Activated CD4-positive, alpha-beta T cell treated with anti-CD3 and anti-CD28 coated beads, Interleukin-2, amount 50 U/mL, for 16 hours (primary cell): ENCODE results near the gene TFB2M.
A peak's percentile ranks its signal among the peaks of the same experiment; 100 is the strongest.

Experiments used
- DNase-seq: peaks from one replicate; pipeline ENCODE4 v3.0.0-alpha.2; 2020

The TFB2M gene

DNA sequence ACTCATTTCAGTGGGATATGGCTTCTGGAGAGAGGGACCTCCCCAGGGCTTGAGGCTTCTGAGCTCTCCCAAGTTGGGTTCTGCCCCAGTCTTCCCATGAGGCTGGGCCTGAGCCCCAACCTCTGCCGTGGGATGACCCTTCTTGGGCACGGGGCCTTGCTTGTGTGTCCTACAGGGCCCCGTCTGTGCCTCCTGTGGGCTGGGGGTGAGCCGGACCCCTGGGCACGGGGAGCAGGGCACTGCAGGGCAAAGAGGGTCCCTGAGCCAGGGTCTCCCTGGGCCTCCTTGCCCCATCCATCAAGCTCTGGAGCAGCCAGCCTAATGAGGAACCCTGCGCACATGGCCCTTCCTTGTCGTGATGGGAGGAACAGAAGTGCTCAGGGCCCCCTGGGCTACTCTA lies 53.8 kb downstream of the TFB2M start:
- no peak for DNase-seq

DNA sequence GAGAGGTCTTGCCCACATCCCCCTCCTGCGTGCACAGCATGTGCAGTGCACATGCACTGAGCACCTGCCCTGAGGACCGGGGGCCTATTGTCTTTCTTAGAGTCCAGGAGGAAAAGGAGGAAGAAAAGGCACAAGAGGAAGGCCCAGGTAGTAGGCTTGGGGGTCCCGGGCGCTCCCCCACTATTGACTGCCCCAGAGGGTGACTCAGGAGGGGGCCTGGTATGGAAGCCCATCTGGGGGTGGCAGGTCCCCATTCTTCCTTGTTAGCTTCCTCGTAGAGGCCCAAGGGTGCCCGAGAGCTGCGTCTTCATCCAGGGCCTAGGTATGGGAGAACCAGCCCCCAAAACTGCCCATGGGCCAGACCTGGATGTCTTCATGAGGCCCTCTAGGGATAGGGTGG lies 54.9 kb downstream of the TFB2M start:
- no peak for DNase-seq

DNA sequence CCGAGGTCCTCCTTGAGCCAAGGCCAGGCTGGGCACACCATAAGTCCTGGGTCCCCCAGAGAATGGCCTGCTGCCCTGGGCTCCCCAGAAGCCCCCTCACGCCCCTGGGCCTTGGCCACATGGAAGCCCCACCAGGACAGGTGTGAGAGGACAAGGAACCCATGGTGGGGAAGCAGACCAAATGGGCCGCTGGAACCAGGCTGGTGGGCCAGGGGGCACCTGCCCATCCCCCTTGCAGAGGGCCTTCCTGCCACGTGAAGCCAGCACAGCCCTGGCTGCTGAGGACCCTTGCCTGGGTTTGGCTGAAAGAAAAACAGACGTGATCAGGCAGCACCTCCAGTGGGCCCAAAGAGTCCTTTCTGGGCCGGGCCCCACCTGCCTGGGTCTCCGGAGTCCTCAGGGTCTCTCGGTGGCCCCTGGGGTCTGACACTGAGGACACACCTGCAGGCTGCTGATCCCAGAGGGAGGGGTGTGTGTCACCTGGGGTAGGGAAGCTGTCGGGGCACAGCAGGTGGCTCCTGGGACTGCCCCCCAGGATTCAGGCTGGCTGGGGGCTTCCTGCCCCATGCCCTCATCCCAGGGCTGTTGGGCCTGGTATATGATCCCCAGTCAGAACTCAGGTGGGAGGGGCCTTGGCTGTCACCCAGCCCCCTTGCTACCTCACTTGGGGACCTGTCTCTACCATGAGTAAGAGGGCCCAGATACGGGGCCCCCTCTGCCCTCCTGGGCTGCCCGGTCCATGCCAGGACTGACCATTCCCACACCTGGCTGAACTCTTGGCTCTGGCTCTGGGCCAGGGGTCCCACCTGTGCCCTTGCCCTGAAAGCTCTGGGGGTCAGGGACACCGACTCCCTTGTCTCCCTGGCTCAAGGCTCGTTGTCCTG lies 55.7 kb downstream of the TFB2M start:
- no peak for DNase-seq

DNA sequence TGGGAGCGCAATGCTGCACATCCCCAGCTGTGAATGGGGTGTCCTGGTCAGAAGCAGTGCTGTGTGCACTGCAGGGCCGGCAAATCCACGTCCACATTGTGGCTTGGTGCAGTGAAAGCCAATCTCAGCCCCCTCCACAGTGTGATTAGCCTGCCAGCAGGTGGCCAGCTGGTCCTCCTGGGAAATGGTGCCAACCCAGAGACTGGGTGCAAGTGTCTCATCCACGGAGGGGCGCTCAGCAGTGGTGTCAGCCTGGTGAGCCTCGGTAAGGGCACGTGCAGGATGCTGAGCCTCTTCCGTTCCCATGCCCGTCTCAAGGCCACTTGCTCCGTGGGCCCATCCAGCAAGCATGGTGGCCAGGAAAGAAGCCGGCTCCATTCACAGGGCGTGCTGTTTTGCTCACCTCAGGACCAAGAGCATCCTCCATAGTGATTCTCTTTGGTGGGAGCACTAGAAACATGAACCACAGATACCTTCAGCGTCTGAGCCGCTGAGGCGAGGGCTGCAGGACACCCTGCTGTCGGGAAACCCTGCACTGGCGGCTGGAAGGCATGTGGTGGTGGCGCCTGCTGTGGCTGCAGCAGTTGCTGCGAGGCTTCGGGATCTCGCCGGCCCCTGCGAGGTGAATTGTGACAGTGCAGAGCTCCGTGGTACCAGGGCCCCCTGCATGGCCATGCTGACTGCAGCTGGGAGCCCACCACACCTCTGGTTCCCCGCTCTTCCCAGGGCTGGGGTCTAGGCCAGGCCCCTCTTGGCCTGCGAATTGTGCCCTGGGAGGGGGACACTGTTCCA lies 57.0 kb downstream of the TFB2M start:
- DNase-seq: no peak

DNA sequence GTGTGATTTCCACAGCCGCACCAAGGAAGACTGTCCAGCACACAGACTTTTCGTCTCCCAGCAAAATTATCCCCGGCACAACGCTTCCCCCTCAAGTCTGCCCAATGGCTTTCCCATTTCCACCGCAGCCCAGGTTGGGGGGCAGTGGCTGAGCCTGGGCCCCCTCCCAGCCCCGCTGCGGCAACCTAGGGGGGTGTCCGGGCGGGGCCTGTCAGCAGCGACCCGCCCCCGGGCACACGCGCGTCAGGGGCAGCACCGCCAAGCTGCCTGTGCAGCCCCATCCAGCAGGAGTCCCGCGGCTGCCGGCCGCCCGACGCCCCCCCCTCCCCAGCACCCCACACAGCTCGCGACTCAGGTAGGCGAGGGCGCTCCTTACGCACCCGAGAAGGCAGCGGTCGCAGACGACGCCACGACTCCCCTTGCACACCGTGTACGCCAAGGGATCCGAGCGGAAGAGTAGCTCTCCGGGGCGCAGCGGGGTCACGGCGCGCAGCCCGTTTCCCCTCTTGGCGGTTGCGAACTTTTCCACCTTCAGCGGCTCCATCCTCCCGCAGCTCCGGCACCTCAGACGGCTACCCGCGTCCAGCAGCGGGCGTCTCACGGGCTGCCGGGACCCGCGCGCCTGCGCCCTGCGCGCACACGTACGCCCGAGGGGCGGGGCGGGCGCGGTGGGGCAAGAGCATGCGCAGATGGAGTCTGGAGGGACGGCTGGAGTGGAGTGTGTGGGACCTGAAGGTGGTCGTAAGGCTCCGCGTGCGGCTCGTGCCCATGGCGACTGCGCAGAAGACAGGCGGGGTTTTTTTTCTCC lies 59.2 kb downstream of the TFB2M start, which contains the start of gene SMYD3:
Gene SMYD3, minus strand, starts transcription at position 606 of the 808 bp plus-strand sequence.
- peak; percentile 88 for DNase-seq

DNA sequence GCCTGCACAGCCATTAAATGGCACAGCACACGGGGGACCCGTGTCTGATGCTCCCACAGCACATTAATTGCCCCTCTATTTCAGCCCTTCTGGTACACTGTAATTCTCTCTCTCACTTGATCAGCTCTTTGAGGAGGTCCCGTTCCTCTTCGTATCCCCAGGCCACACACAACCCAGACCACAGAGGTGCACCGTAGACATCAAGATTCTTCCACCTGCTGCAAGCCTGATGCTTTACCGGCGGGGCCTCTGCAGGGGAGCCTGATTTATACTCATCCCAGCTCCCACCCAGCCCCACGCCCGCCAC lies 59.7 kb downstream of the TFB2M start:
- DNase-seq: peak; percentile 16

DNA sequence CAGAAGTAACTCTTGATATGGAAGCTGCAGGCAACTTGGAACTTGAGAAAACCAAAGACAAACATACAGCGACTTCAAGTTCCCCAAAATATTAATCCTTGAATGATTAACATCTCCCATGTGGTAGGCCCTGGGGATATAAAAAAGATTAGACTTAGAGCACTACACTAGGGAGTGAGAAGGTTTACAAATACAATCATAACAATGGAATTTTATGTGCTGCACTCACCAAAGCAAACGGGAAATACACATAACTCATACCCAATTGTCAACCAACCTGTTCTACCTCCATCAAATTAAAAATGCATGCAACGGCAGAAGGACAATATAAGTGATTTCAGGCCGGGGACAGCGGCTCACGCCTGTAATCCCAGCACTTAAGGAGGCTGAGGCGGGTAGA lies 62.7 kb downstream of the TFB2M start:
- no peak for DNase-seq

DNA sequence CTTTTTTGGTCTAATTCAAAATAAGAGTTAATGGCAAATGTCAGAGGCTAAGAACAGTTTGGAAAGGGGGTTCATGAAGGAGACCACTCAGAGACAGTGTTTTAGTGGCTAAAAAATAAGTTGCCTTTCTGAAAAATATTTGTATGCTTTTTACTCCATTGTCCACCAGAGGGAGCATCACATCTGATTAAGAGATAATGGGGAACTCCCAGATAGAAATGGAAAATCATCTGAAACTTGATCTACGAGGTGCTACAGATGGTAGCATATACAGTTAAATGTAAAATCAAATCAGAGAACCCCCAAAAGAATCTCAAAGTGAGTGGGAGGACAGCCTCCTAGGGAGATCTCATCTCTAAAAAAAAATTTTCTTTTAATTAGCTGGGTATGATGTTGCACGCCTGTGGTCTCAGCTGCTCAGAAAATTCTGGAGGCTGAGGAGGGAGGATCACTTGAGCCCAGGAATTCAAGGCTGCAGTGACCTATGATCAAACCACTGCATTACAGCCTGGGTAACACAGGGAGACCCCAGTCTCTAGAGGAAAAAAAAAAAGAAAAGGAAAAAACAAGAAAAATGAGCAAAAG lies 68.6 kb downstream of the TFB2M start:
- peak; percentile 67 for DNase-seq

DNA sequence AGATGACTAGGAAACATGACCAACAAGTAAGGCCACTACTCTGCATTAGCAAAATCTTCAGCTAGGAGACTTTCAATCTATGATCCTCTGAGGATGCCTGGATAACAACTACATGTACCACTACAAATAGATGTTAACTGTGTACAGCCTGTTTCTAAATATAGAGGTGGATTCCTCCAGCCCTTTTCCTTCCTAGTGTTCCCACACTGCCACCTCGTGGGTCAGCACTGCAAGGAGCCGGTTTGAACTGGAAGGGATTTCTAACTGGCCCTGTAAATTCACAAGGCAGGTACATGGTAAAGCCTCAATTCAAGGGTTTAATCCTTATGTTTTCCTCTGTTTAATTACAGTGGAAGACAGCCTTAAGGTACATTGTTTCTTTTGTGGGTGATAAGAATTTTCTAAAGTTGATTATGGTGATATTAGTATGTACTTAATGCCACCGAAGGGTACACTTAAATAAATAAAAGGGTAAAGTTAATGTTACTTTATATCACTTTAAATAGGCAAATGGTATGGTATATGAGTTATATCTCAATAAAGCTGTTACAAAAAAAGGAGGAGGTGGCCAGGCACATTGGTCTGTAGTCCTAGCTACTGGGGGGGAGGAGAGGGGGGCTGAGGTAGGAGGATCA lies 73.3 kb downstream of the TFB2M start:
- DNase-seq: peak; percentile 50

DNA sequence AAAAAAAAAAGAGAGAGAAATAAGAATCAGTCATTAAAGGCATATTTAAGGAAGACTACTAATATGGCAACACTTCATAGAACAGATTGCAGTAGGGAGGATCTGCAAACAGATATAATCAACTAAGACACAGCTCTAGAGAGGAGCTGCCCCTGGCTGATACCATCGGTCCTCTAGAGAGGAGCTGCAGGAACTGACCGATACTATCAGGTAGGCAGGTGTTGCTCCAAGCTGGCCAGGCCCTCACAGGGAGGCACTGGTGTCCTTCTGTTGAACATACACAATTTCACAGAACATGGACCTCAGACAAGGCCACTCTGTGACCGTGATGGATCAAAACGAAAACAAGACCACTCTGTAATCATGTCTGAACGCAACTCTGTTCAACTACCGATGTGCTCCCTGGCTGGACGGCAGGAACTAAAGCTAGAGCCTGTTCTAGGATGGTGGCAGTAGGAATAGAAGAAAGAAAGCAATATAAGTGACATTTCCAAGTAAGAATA lies 74.5 kb downstream of the TFB2M start:
- DNase-seq: no peak
